HCT116 (cell line): ENCODE results near the gene SLC66A2. TPM values are rescaled to one million over a fixed set of nuclear protein-coding genes. Genes with fewer than 3 reads are reported as not detected.

ENCODE experiments used
- ATAC-seq: fragments of 200-7000 bp; cut with Tn5 transposase; 2 replicates; pipeline ENCODE4 v1.9.1; 2020; ENCODE audit warnings: mild to moderate bottlenecking, moderate library complexity
- BruUV-seq: library from RNA; stranded (reverse); fragments of 400-500 nt; replicated peaks from 2 replicates; lab custom pipeline; 2021; lab: Mats Ljungman, UMichigan
- CTCF ChIA-PET: fragments of 300-600 bp; sonication (Branson Sonifier 250); formaldehyde crosslinking; loops from one replicate; lab custom pipeline; 2021; ENCODE audit warnings: antibody characterized with exemption; lab: Charles Lee
- POLR2A ChIA-PET: fragments of 300-600, 350-600 bp; sonication (Branson Sonifier 250); formaldehyde crosslinking; loops from one replicate; lab custom pipeline; 2021; ENCODE audit warnings: antibody characterized with exemption; lab: Charles Lee
- RAD21 ChIA-PET, 2 experiments: fragments of 300-600 bp; sonication (Branson Sonifier 250); formaldehyde crosslinking; loops; one replicate each; lab custom pipeline; 2023; ENCODE audit warnings: low total read pairs in 2 of 2; ENCODE audit not compliant: uncharacterized antibody in 2 of 2, unreplicated experiment in 2 of 2, low non-redundant PET in 1 of 2; lab: Charles Lee
- DNase-seq: peaks from one replicate; pipeline ENCODE4 v3.0.0-alpha.2; 2010; ENCODE audit warnings: low read depth, low spot score
- H2AFZ ChIP-seq: fragments of 200-600 bp; shearing (Covaris generic), sonication (generic); 2 replicates; pipeline ENCODE4 v1.6.1; 2017; ENCODE audit warnings: low read depth, mixed run types, mixed read lengths, antibody characterized with exemption, low read length; ENCODE audit not compliant: poor library complexity, severe bottlenecking
- H3K27ac ChIP-seq: 2 replicates; pipeline ENCODE4 v1.5.1; 2012; ENCODE audit warnings: low read depth, low read length
- H3K27me3 ChIP-seq: fragments of 200-600 bp; sonication (generic); 2 replicates; pipeline ENCODE4 v1.6.1; 2016; ENCODE audit warnings: mixed run types, low read length, mixed read lengths; ENCODE audit not compliant: insufficient read depth
- H3K36me3 ChIP-seq, 2 experiments: fragments of 200-500 bp in 1 of 2; fragments of 200-600 bp in 1 of 2; sonication (Bioruptor generic) in 1 of 2; sonication (generic) in 1 of 2; 2 replicates each; pipeline versions ENCODE4 v1.5.1 to v1.6.1; 2014 to 2016; ENCODE audit warnings: low read length in 2 of 2, inconsistent platforms in 1 of 2, mixed read lengths in 1 of 2, mixed run types in 1 of 2; ENCODE audit not compliant: insufficient read depth in 2 of 2, control insufficient read depth in 1 of 2
- H3K4me1 ChIP-seq, 2 experiments: fragments of 200-600 bp in 1 of 2; sonication (generic) in 1 of 2; 2 replicates each; pipeline versions ENCODE4 v1.5.1 to v1.6.1; 2012 to 2017; ENCODE audit warnings: low read length in 2 of 2, inconsistent platforms in 1 of 2, mild to moderate bottlenecking in 1 of 2, mixed read lengths in 1 of 2, mixed run types in 1 of 2, moderate library complexity in 1 of 2; ENCODE audit not compliant: insufficient read depth in 2 of 2, control insufficient read depth in 1 of 2
- H3K4me2 ChIP-seq: fragments of 200-600 bp; sonication (generic); 2 replicates; pipeline ENCODE4 v1.6.1; 2017; ENCODE audit warnings: mixed run types, low read length, mixed read lengths
- H3K4me3 ChIP-seq, 2 experiments: fragments of 200-600 bp in 1 of 2; sonication (generic) in 1 of 2; replicated peaks in 1 of 2; 2 replicates each; pipeline ENCODE4 v1.5.1; 2011 to 2016; ENCODE audit warnings: low read length in 2 of 2, control low read depth in 1 of 2, low read depth in 1 of 2, mild to moderate bottlenecking in 1 of 2, mixed read lengths in 1 of 2, mixed run types in 1 of 2
- H3K79me2 ChIP-seq: fragments of 200-600 bp; sonication (generic); 2 replicates; pipeline ENCODE4 v1.6.1; 2017; ENCODE audit warnings: mild to moderate bottlenecking, mixed run types, low read length, moderate library complexity, mixed read lengths; ENCODE audit not compliant: insufficient read depth
- H3K9ac ChIP-seq: fragments of 200-600 bp; sonication (generic); 2 replicates; pipeline ENCODE4 v1.6.1; 2016; ENCODE audit warnings: low read length, mixed read lengths
- H3K9me2 ChIP-seq: fragments of 200-600 bp; sonication (generic), shearing (Covaris generic); 2 replicates; pipeline ENCODE4 v1.6.1; 2017; ENCODE audit warnings: mixed run types, mild to moderate bottlenecking, moderate library complexity; ENCODE audit not compliant: insufficient read depth
- H3K9me3 ChIP-seq, 2 experiments: fragments of 200-500 bp in 1 of 2; fragments of 200-600 bp in 1 of 2; sonication (Bioruptor generic) in 1 of 2; sonication (generic) in 1 of 2; 2 replicates each; pipeline ENCODE4 v1.6.1; 2014 to 2017; ENCODE audit warnings: low read length in 2 of 2, mixed read lengths in 2 of 2, inconsistent platforms in 1 of 2, low read depth in 1 of 2, mild to moderate bottlenecking in 1 of 2, mixed run types in 1 of 2, moderate library complexity in 1 of 2; ENCODE audit not compliant: control insufficient read depth in 1 of 2, insufficient read depth in 1 of 2
- H4K20me1 ChIP-seq: fragments of 200-600 bp; sonication (generic), shearing (Covaris generic); 2 replicates; pipeline ENCODE4 v1.6.1; 2017; ENCODE audit warnings: mixed run types, mild to moderate bottlenecking, moderate library complexity; ENCODE audit not compliant: insufficient read depth
- EGR1 ChIP-seq: IDR thresholded peaks from 2 replicates; pipeline ENCODE4 v1.6.1; 2012; ENCODE audit warnings: low read depth
- JUND ChIP-seq: IDR thresholded peaks from 2 replicates; pipeline ENCODE4 v1.6.1; 2012
- POLR2A ChIP-seq: IDR thresholded peaks from 2 replicates; pipeline ENCODE4 v1.7.0; 2011; ENCODE audit warnings: borderline replicate concordance; ENCODE audit not compliant: insufficient read depth, insufficient read length; ENCODE audit errors: extremely low read depth
- POLR2AphosphoS5 ChIP-seq: IDR thresholded peaks from 2 replicates; pipeline ENCODE4 v1.6.1; 2011; ENCODE audit warnings: mild to moderate bottlenecking, low read depth, low read length, moderate library complexity
- SIN3A ChIP-seq: IDR thresholded peaks from 2 replicates; pipeline ENCODE4 v1.6.1; 2012; ENCODE audit warnings: low read depth
- TCF7L2 ChIP-seq: IDR thresholded peaks from 2 replicates; pipeline ENCODE4 v1.7.0; 2011; ENCODE audit warnings: borderline replicate concordance, inconsistent platforms; ENCODE audit not compliant: insufficient read depth, insufficient read length; ENCODE audit errors: extremely low read depth
- ZFX ChIP-seq: fragments of 450-650 bp; IDR thresholded peaks from 2 replicates; pipeline ENCODE4 v1.6.1; 2017
- intact Hi-C: fragments of 100-400 bp; cut with micrococcal nuclease; formaldehyde crosslinking; loops from 2 replicates; pipeline ENCODE4 v1.10.0; 2022
- total RNA-seq: library from RNA; stranded (reverse); gene quantifications from one replicate; pipeline ENCODE4 v1.2.1, GENCODE V29; 2021; ENCODE audit not compliant: unreplicated experiment
- TF ChIP-seq, protein P1 (sequence below): IDR thresholded peaks from 2 replicates; pipeline ENCODE4 v1.6.1; 2012
- TF ChIP-seq, protein P2 (sequence below): IDR thresholded peaks from 2 replicates; pipeline ENCODE4 v1.6.1; 2012; ENCODE audit warnings: low read depth
- TF ChIP-seq, protein P3 (sequence below): IDR thresholded peaks from 2 replicates; pipeline ENCODE4 v1.6.1; 2011; ENCODE audit warnings: mild to moderate bottlenecking, low read length, moderate library complexity; ENCODE audit not compliant: insufficient replicate concordance; ENCODE audit errors: extremely low read depth

Gene SLC66A2
- total RNA-seq, 1 experiment from 2014 or later = 44.9 TPM

DNA sequence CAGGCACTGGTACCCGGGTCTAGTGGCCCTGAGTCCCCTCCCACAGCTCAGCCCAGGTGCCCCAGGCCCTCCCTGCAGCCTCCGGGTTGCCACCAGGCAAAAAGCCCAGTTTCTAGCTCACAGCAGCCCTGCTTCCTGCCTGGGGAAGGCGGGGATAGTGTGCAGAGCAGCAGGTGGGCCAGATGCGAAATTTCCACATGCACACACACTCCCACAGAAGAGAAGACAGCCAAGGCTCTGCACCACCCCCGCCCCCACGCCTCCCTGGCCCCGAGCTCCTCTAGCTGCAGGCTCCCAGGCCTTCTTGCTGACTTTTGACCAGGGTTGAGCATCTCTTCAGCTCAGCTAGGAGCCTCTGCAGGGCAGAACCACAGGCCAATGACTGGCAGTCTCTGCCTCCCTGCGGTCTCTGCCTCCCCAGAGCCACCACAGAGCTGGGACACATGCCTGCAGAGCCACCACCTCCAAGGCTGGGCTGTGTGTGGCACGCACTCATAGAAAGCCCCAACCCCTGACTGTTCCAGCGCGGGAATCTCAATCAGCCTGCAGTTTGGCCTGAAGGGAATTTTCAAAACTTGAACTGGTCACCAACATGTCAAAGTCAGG lies 7.2 kb downstream of the SLC66A2 start:
- ATAC-seq = peak; percentile 29; the same call in 1 of the 2 replicates
- Histone ChIP-seq H3K9me3 (no peaks in the 10 kb centered on the region), H3K79me2 (peaks cover 88% of the 10 kb centered on the region), H3K9me2 (no peaks in the 10 kb centered on the region), H4K20me1 (no peaks in the 10 kb centered on the region), H2AFZ (no peak overlapping the region), H3K27me3 (no peaks in the 10 kb centered on the region), H3K4me2 (no peak overlapping the region), H3K36me3 (peaks cover 13 to 30% of the 10 kb centered on the region in 2 experiments; a peak in 3 of 4 replicates), H3K4me3 (no peak overlapping the region), H3K27ac (no peak overlapping the region), H3K9ac (no peak overlapping the region), H3K4me1 (no peaks in the 10 kb centered on the region)
- RAD21 ChIA-PET = no interaction called here
- no TSS peak for BruUV-seq
- DNase-seq = no peak
- no peak for TF ChIP-seq JUND
- TF ChIP-seq ZFX = no peak
- TF ChIP-seq, protein P1, sequence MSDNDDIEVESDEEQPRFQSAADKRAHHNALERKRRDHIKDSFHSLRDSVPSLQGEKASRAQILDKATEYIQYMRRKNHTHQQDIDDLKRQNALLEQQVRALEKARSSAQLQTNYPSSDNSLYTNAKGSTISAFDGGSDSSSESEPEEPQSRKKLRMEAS = no peak
- no peak for TF ChIP-seq TCF7L2
- TF ChIP-seq EGR1 = no peak
- TF ChIP-seq POLR2AphosphoS5 = no peak
- TF ChIP-seq POLR2A = no peak
- no peak for TF ChIP-seq SIN3A
- TF ChIP-seq, protein P2, sequence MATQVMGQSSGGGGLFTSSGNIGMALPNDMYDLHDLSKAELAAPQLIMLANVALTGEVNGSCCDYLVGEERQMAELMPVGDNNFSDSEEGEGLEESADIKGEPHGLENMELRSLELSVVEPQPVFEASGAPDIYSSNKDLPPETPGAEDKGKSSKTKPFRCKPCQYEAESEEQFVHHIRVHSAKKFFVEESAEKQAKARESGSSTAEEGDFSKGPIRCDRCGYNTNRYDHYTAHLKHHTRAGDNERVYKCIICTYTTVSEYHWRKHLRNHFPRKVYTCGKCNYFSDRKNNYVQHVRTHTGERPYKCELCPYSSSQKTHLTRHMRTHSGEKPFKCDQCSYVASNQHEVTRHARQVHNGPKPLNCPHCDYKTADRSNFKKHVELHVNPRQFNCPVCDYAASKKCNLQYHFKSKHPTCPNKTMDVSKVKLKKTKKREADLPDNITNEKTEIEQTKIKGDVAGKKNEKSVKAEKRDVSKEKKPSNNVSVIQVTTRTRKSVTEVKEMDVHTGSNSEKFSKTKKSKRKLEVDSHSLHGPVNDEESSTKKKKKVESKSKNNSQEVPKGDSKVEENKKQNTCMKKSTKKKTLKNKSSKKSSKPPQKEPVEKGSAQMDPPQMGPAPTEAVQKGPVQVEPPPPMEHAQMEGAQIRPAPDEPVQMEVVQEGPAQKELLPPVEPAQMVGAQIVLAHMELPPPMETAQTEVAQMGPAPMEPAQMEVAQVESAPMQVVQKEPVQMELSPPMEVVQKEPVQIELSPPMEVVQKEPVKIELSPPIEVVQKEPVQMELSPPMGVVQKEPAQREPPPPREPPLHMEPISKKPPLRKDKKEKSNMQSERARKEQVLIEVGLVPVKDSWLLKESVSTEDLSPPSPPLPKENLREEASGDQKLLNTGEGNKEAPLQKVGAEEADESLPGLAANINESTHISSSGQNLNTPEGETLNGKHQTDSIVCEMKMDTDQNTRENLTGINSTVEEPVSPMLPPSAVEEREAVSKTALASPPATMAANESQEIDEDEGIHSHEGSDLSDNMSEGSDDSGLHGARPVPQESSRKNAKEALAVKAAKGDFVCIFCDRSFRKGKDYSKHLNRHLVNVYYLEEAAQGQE = no peak
- TF ChIP-seq, protein P3, sequence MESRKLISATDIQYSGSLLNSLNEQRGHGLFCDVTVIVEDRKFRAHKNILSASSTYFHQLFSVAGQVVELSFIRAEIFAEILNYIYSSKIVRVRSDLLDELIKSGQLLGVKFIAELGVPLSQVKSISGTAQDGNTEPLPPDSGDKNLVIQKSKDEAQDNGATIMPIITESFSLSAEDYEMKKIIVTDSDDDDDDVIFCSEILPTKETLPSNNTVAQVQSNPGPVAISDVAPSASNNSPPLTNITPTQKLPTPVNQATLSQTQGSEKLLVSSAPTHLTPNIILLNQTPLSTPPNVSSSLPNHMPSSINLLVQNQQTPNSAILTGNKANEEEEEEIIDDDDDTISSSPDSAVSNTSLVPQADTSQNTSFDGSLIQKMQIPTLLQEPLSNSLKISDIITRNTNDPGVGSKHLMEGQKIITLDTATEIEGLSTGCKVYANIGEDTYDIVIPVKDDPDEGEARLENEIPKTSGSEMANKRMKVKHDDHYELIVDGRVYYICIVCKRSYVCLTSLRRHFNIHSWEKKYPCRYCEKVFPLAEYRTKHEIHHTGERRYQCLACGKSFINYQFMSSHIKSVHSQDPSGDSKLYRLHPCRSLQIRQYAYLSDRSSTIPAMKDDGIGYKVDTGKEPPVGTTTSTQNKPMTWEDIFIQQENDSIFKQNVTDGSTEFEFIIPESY = no peak
- POLR2A ChIA-PET = no interaction called here
- intact Hi-C loops = no loop called here
- CTCF ChIA-PET = no interaction called here
